ENCODE measurements around the gene ARHGAP26.
A peak's percentile ranks its signal among the peaks of the same experiment; 100 is the strongest.

Gene ARHGAP26

GRCh38 chr5:143168921-143169810 lies 399.0 kb downstream of the ARHGAP26 start:
- DNase-seq (ENCODE audit: low read depth) = no peak
- H3K4me3 ChIP-seq (ENCODE audit: low read depth, low read length) = no peak overlapping the region

- DNase-seq (ENCODE audit: low read depth) = no peak
- H3K4me3 ChIP-seq (ENCODE audit: low read depth, low read length) = no peak overlapping the region
Measured at GRCh38 chr5:143170104-143170503, 399.9 kb downstream of the ARHGAP26 start.

GRCh38 chr5:143170977-143171376 lies 400.8 kb downstream of the ARHGAP26 start:
- H3K4me3 ChIP-seq (ENCODE audit: low read depth, low read length) = no peak overlapping the region
- no peak for DNase-seq (ENCODE audit: low read depth)

GRCh38 chr5:143172739-143173138 lies 402.6 kb downstream of the ARHGAP26 start:
- DNase-seq (ENCODE audit: low read depth) = no peak
- H3K4me3 ChIP-seq (ENCODE audit: low read depth, low read length) = no peak overlapping the region

GRCh38 chr5:143173139-143173889 lies 403.1 kb downstream of the ARHGAP26 start:
- H3K4me3 ChIP-seq (ENCODE audit: low read depth, low read length) = no peak overlapping the region
- DNase-seq (ENCODE audit: low read depth) = no peak

GRCh38 chr5:143174714-143175398 lies 404.7 kb downstream of the ARHGAP26 start:
- H3K4me3 ChIP-seq (ENCODE audit: low read depth, low read length) = no peak overlapping the region
- DNase-seq (ENCODE audit: low read depth) = no peak

GRCh38 chr5:143176048-143176447 lies 405.9 kb downstream of the ARHGAP26 start:
- DNase-seq (ENCODE audit: low read depth) = no peak
- no peak overlapping the region for H3K4me3 ChIP-seq (ENCODE audit: low read depth, low read length)

- H3K4me3 ChIP-seq (ENCODE audit: low read depth, low read length) = no peak overlapping the region
- peak; percentile 98 for DNase-seq (ENCODE audit: low read depth)
Measured at GRCh38 chr5:143177263-143177983, 407.2 kb downstream of the ARHGAP26 start.

- H3K4me3 ChIP-seq (ENCODE audit: low read depth, low read length) = no peak overlapping the region
- no peak for DNase-seq (ENCODE audit: low read depth)
Measured at GRCh38 chr5:143179126-143179740, 409.1 kb downstream of the ARHGAP26 start.

GRCh38 chr5:143180751-143181150 lies 410.6 kb downstream of the ARHGAP26 start:
- H3K4me3 ChIP-seq (ENCODE audit: low read depth, low read length) = no peak overlapping the region
- DNase-seq (ENCODE audit: low read depth) = no peak

- H3K4me3 ChIP-seq (ENCODE audit: low read depth, low read length) = no peak overlapping the region
- no peak for DNase-seq (ENCODE audit: low read depth)
Measured at GRCh38 chr5:143181173-143181572, 411.0 kb downstream of the ARHGAP26 start.

- H3K4me3 ChIP-seq (ENCODE audit: low read depth, low read length) = no peak overlapping the region
- DNase-seq (ENCODE audit: low read depth) = no peak
Measured at GRCh38 chr5:143182106-143182505, 411.9 kb downstream of the ARHGAP26 start.

GRCh38 chr5:143182901-143183820 lies 413.0 kb downstream of the ARHGAP26 start:
- DNase-seq (ENCODE audit: low read depth) = peak; percentile 78
- no peak overlapping the region for H3K4me3 ChIP-seq (ENCODE audit: low read depth, low read length)

GRCh38 chr5:143183989-143184388 lies 413.8 kb downstream of the ARHGAP26 start:
- H3K4me3 ChIP-seq (ENCODE audit: low read depth, low read length) = no peak overlapping the region
- DNase-seq (ENCODE audit: low read depth) = no peak

GRCh38 chr5:143186623-143187022 lies 416.4 kb downstream of the ARHGAP26 start:
- H3K4me3 ChIP-seq (ENCODE audit: low read depth, low read length) = no peak overlapping the region

GRCh38 chr5:143187495-143187894 lies 417.3 kb downstream of the ARHGAP26 start:
- DNase-seq (ENCODE audit: low read depth) = no peak
- H3K4me3 ChIP-seq (ENCODE audit: low read depth, low read length) = no peak overlapping the region

More at GRCh38 chr5:143186623-143187022, 416.4 kb downstream of the ARHGAP26 start:
- DNase-seq (ENCODE audit: low read depth) = no peak

- no peak for DNase-seq (ENCODE audit: low read depth)
- H3K4me3 ChIP-seq (ENCODE audit: low read depth, low read length) = no peak overlapping the region
Measured at GRCh38 chr5:143188083-143188482, 417.9 kb downstream of the ARHGAP26 start.

GRCh38 chr5:143188692-143189091 lies 418.5 kb downstream of the ARHGAP26 start:
- H3K4me3 ChIP-seq (ENCODE audit: low read depth, low read length) = no peak overlapping the region
- DNase-seq (ENCODE audit: low read depth) = no peak
